H9 (cell line): ENCODE results near the gene GRIN2A. TPM values are rescaled to one million over a fixed set of nuclear protein-coding genes. Genes with fewer than 3 reads are reported as not detected.

Experiments
- DNase-seq: peaks from one replicate; pipeline ENCODE4 v3.0.0-alpha.2; 2017
- H2AFZ ChIP-seq: one replicate; pipeline ENCODE4 v1.6.1; 2013; ENCODE audit warnings: mild to moderate bottlenecking, low read length, control low read depth, moderate library complexity
- H2AK5ac ChIP-seq: 2 replicates; pipeline ENCODE4 v1.6.1; 2013; ENCODE audit warnings: low read length, control low read depth, mixed read lengths; ENCODE audit not compliant: insufficient read length
- H2BK120ac ChIP-seq: one replicate; pipeline ENCODE4 v1.6.1; 2013; ENCODE audit warnings: low read depth, mild to moderate bottlenecking, low read length, control low read depth, inconsistent platforms; ENCODE audit not compliant: poor library complexity, severe bottlenecking
- H2BK12ac ChIP-seq: 2 replicates; pipeline ENCODE4 v1.6.1; 2013; ENCODE audit warnings: low read length, control low read depth, mixed read lengths, low read depth; ENCODE audit not compliant: insufficient read length
- H2BK15ac ChIP-seq: 2 replicates; pipeline ENCODE4 v1.6.1; 2013; ENCODE audit warnings: low read depth, low read length, control low read depth
- H2BK20ac ChIP-seq: one replicate; pipeline ENCODE4 v1.6.1; 2013; ENCODE audit warnings: low read depth, mild to moderate bottlenecking, low read length, control low read depth, inconsistent platforms; ENCODE audit not compliant: poor library complexity, severe bottlenecking
- H2BK5ac ChIP-seq: 2 replicates; pipeline ENCODE4 v1.6.1; 2013; ENCODE audit warnings: low read length, control low read depth, mixed read lengths; ENCODE audit not compliant: insufficient read length
- H3K14ac ChIP-seq: 2 replicates; pipeline ENCODE4 v1.6.1; 2013; ENCODE audit warnings: low read length, control low read depth; ENCODE audit not compliant: insufficient read depth
- H3K18ac ChIP-seq: 2 replicates; pipeline ENCODE4 v1.6.1; 2013; ENCODE audit warnings: low read depth, mild to moderate bottlenecking, mixed read lengths, low read length, control low read depth; ENCODE audit not compliant: insufficient read length
- H3K23ac ChIP-seq: 2 replicates; pipeline ENCODE4 v1.6.1; 2013; ENCODE audit warnings: low read length, control low read depth, mixed read lengths, low read depth; ENCODE audit not compliant: insufficient read length
- H3K23me2 ChIP-seq: 2 replicates; pipeline ENCODE4 v1.6.1; 2013; ENCODE audit warnings: low read depth, mild to moderate bottlenecking, mixed read lengths, low read length, control low read depth; ENCODE audit not compliant: insufficient read length, poor library complexity, severe bottlenecking
- H3K27ac ChIP-seq: 2 replicates; pipeline ENCODE4 v1.5.1; 2013; ENCODE audit warnings: low read length, control low read depth, mixed read lengths, low read depth; ENCODE audit not compliant: insufficient read length
- H3K27me3 ChIP-seq: 2 replicates; pipeline ENCODE4 v1.6.1; 2013; ENCODE audit warnings: low read length, control low read depth, inconsistent platforms; ENCODE audit not compliant: insufficient read depth
- H3K4ac ChIP-seq: 2 replicates; pipeline ENCODE4 v1.6.1; 2013; ENCODE audit warnings: low read depth, mild to moderate bottlenecking, control low read depth, inconsistent platforms, low read length, moderate library complexity
- H3K4me1 ChIP-seq: 2 replicates; pipeline ENCODE4 v1.6.1; 2013; ENCODE audit warnings: low read length, control low read depth, inconsistent platforms; ENCODE audit not compliant: insufficient read depth
- H3K4me2 ChIP-seq: 2 replicates; pipeline ENCODE4 v1.6.1; 2013; ENCODE audit warnings: low read length, control low read depth, mixed read lengths; ENCODE audit not compliant: insufficient read length, insufficient read depth
- H3K56ac ChIP-seq: 2 replicates; pipeline ENCODE4 v1.6.1; 2013; ENCODE audit warnings: low read depth, mild to moderate bottlenecking, mixed read lengths, low read length, control low read depth; ENCODE audit not compliant: insufficient read length
- H3K79me1 ChIP-seq: 2 replicates; pipeline ENCODE4 v1.6.1; 2013; ENCODE audit warnings: low read depth, mild to moderate bottlenecking, moderate library complexity, low read length, control low read depth, inconsistent platforms; ENCODE audit not compliant: insufficient read depth, poor library complexity, severe bottlenecking
- H3K79me2 ChIP-seq: 2 replicates; pipeline ENCODE4 v1.6.1; 2013; ENCODE audit warnings: low read length, control low read depth, inconsistent platforms; ENCODE audit not compliant: insufficient read depth
- H3K9ac ChIP-seq: 2 replicates; pipeline ENCODE4 v1.6.1; 2013; ENCODE audit warnings: low read length, control low read depth, mixed read lengths; ENCODE audit not compliant: insufficient read length; ENCODE audit errors: extremely low read depth
- H3K9me3 ChIP-seq: one replicate; pipeline ENCODE4 v1.6.1; 2013; ENCODE audit warnings: low read depth, low read length, inconsistent platforms; ENCODE audit not compliant: control insufficient read depth
- H3T11ph ChIP-seq: one replicate; pipeline ENCODE4 v1.6.1; 2013; ENCODE audit warnings: mild to moderate bottlenecking, low read length, control low read depth, inconsistent platforms
- H4K20me1 ChIP-seq: one replicate; pipeline ENCODE4 v1.6.1; 2013; ENCODE audit not compliant: control insufficient read depth, insufficient read length, insufficient read depth
- H4K5ac ChIP-seq: 2 replicates; pipeline ENCODE4 v1.6.1; 2013; ENCODE audit warnings: low read depth, mild to moderate bottlenecking, mixed read lengths, low read length, control low read depth; ENCODE audit not compliant: insufficient read length
- H4K8ac ChIP-seq: replicated peaks from 2 replicates; pipeline ENCODE4 v1.6.1; 2013; ENCODE audit warnings: low read length, control low read depth, mixed read lengths, low read depth; ENCODE audit not compliant: insufficient read length
- H4K91ac ChIP-seq: 2 replicates; pipeline ENCODE4 v1.6.1; 2013; ENCODE audit warnings: low read depth, mild to moderate bottlenecking, moderate library complexity, mixed read lengths, low read length, control low read depth; ENCODE audit not compliant: insufficient read length
- H3K27ac Mint-ChIP-seq, 3 experiments: 2 replicates in 2 of 3; 3 replicates in 1 of 3; pipeline ENCODE4 v1.8.0; 2020 to 2021; ENCODE audit warnings: mixed read lengths in 3 of 3, mild to moderate bottlenecking in 1 of 3, moderate library complexity in 1 of 3
- H3K27me3 Mint-ChIP-seq: 2 replicates; pipeline ENCODE4 v1.8.0; 2021; ENCODE audit warnings: low read depth, mild to moderate bottlenecking, moderate library complexity, mixed read lengths
- H3K36me3 Mint-ChIP-seq, 3 experiments: 2 replicates in 2 of 3; 3 replicates in 1 of 3; pipeline ENCODE4 v1.8.0; 2020 to 2021; ENCODE audit warnings: low read depth in 3 of 3, mixed read lengths in 3 of 3; ENCODE audit not compliant: insufficient read depth in 1 of 3
- H3K4me1 Mint-ChIP-seq, 2 experiments: 2 replicates each; pipeline ENCODE4 v1.8.0; 2020; ENCODE audit warnings: mixed read lengths in 2 of 2
- H3K4me3 Mint-ChIP-seq, 2 experiments: 2 replicates in 1 of 2; 3 replicates in 1 of 2; pipeline ENCODE4 v1.8.0; 2020 to 2021; ENCODE audit warnings: mild to moderate bottlenecking in 2 of 2, mixed read lengths in 2 of 2, moderate library complexity in 1 of 2
- H3K9me3 Mint-ChIP-seq, 2 experiments: 2 replicates in 1 of 2; 3 replicates in 1 of 2; pipeline ENCODE4 v1.8.0; 2020; ENCODE audit warnings: mild to moderate bottlenecking in 2 of 2, mixed read lengths in 2 of 2, moderate library complexity in 1 of 2
- WGBS: extraction: QIAGEN DNeasy Blood & Tissue Kit; methylation state at CpG from one replicate; pipeline ENCODE4 v1.1.7; 2013; ENCODE audit warnings: missing lambda C conversion rate, low lambda C conversion rate, mixed read lengths; ENCODE audit not compliant: insufficient read length; ENCODE audit errors: extremely low coverage; 5-methylcytosine and 5-hydroxymethylcytosine counted together
- total RNA-seq: library from RNA; stranded (reverse); gene quantifications from 2 replicates; pipeline ENCODE4 v1.2.1, GENCODE V29; 2021
- TF ChIP-seq, protein P1 (sequence below): fragments of 200-600 bp; sonication (generic); conservative IDR thresholded peaks from 3 replicates; pipeline ENCODE4 v1.8.0; 2021; ENCODE audit warnings: antibody characterized with exemption, mild to moderate bottlenecking

Gene GRIN2A
- total RNA-seq, 1 experiment from 2014 or later, result 1.5 TPM

- Histone ChIP-seq H2AFZ (no peak overlapping the region), H3K27me3 (no peaks in the 10 kb centered on the region), H3K23ac (no peak overlapping the region), H3K79me2 (no peaks in the 10 kb centered on the region), H4K20me1 (no peaks in the 10 kb centered on the region), H3K79me1 (no peaks in the 10 kb centered on the region), H3K9ac (no peak overlapping the region), H3K27ac (no peak overlapping the region), H2BK15ac (no peak overlapping the region), H3T11ph (no peak overlapping the region), H3K56ac (no peak overlapping the region), H3K4ac (no peak overlapping the region), H2AK5ac (no peak overlapping the region), H3K23me2 (no peaks in the 10 kb centered on the region), H3K14ac (no peak overlapping the region), H2BK20ac (no peak overlapping the region), H2BK12ac (no peak overlapping the region), H2BK5ac (no peak overlapping the region), H3K4me2 (no peak overlapping the region), H3K9me3 (no peaks in the 10 kb centered on the region), H3K18ac (no peak overlapping the region), H2BK120ac (no peak overlapping the region), H4K91ac (no peak overlapping the region), H3K4me1 (no peaks in the 10 kb centered on the region), H4K8ac (no peak overlapping the region), H4K5ac (no peak overlapping the region)
- TF ChIP-seq, protein P1, sequence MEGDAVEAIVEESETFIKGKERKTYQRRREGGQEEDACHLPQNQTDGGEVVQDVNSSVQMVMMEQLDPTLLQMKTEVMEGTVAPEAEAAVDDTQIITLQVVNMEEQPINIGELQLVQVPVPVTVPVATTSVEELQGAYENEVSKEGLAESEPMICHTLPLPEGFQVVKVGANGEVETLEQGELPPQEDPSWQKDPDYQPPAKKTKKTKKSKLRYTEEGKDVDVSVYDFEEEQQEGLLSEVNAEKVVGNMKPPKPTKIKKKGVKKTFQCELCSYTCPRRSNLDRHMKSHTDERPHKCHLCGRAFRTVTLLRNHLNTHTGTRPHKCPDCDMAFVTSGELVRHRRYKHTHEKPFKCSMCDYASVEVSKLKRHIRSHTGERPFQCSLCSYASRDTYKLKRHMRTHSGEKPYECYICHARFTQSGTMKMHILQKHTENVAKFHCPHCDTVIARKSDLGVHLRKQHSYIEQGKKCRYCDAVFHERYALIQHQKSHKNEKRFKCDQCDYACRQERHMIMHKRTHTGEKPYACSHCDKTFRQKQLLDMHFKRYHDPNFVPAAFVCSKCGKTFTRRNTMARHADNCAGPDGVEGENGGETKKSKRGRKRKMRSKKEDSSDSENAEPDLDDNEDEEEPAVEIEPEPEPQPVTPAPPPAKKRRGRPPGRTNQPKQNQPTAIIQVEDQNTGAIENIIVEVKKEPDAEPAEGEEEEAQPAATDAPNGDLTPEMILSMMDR, result no peak
- Mint-ChIP-seq H3K4me1 (peaks cover 0 to 3% of the 10 kb centered on the region in 2 experiments; a peak in 2 of 4 replicates), H3K27me3 (0 out of 2 replicates have a peak, but pooled peaks cover 2% of the 10 kb centered on the region), H3K36me3 (no peaks in the 10 kb centered on the region), H3K4me3 (no peak overlapping the region), H3K9me3 (no peaks in the 10 kb centered on the region), H3K27ac (no peak overlapping the region)
- WGBS, result no CpG with 5 or more reads among the region's 7 CpGs
- DNase-seq, result no peak
Measured at GRCh38 chr16:10113248-10113647, 69.0 kb downstream of the GRIN2A start.
